HG03095 (cell line): Measurements from ENCODE around the gene DDX4.
"Not testable (repeated sequence)": the region's sequence is repeated elsewhere in the genome, so short reads cannot be mapped to it uniquely, and the experiment has no call there.

ENCODE experiments used
- ATAC-seq: cut with Tn5 transposase; IDR thresholded peaks from one replicate; pipeline ENCODE4 v1.9.1; 2021; ENCODE audit warnings: moderate library complexity; ENCODE audit not compliant: unreplicated experiment

DDX4 gene

DNA sequence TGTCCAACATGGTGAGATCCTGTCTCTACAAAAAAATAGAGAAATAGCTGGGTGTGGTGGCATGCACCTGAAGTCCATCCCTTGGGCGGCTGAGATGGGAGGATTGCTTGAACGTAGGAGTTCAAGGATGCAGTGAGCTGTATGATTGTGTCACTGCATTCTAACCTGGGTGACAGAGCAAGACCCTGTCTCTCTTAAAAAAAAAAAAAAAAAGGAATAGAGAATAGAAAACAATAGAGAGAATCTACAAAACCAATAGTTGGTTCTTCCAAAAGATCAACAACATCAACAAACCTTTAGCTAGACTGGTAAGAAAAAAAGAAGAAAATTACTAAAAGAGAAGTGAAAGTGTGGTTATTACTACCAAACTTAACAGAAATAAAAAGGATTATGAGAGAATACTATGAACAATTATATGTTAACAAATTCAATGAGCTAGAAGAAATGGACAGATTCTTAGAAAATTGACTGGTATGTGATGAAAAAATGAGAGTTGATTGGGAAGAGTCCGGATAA lies 17.6 kb upstream of the DDX4 start:
- ATAC-seq: no peak

- no peak for ATAC-seq
These were observed 13.6 kb upstream of the DDX4 start for GRCh38 chr5:55724281-55724680.

- no peak for ATAC-seq
These were observed 6.0 kb upstream of the DDX4 start for GRCh38 chr5:55731848-55732247.

GRCh38 chr5:55732585-55732984 lies 5.3 kb upstream of the DDX4 start:
- ATAC-seq: no peak

DNA sequence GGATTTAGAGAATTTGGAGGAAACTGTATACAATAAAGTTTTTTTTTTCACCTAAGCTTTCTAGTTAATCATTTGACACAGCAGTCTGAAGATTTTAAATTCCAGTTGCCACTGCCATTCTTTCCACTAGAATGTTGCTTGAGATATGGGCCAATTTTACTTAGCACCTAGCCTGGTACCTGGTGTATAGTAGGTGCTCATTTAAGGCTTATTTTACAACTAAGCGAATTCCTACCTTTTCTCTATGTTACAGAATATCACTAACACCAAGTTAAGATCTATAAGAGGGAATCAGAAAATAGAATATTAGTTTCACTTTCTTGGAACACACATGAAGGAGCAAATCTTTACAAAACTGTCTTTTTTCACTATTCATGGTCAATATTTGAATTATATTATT lies 3.2 kb upstream of the DDX4 start:
- ATAC-seq: no peak

GRCh38 chr5:55742778-55743177 lies 4.9 kb downstream of the DDX4 start:
- no peak for ATAC-seq

DNA sequence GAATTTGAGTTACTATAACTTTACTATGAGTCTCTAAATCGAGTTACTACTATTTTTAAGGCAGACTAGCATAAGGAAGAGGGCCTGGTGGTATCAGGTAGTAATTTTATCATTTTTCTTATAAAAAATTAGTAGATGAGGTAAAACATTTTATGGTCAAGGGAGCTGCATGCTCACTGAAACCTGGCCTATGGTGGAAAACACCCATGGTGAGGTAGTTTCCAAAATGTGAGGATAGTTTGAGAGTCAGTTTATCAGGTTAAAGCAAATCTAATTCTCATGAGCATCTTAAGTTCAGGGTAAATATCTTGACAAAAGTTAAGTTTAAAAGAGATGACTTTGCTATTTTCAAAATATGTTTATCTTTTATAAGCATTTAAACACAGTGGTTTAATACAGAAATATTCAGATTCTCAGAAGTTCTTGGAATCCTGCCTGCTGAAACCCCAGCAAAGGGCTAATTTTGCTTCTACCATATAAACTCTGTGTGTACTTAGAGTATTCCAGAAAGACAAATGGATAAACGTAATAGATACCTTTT lies 10.0 kb downstream of the DDX4 start:
- ATAC-seq: no peak

DNA sequence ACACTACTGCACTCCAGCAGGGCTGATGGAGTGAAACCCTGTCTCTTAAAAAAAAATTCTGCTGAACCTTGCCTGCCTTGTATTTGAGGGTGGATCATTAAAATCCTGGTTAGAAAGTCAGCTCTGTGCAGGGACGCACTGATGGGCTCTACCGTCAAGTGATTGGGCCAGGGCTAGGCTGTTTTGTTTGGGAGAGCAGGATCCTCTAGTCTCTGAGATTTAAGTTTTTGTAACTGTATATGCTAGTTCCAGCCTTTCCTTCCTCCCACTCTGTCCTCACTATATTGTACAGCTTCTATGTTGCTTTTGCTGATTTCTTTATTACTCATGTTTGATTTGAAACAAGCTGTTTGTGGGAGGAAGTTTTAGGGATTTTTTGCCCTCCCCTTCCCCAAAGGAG lies 11.5 kb downstream of the DDX4 start:
- no peak for ATAC-seq

GRCh38 chr5:55750063-55750462 lies 12.2 kb downstream of the DDX4 start:
- ATAC-seq: no peak

DNA sequence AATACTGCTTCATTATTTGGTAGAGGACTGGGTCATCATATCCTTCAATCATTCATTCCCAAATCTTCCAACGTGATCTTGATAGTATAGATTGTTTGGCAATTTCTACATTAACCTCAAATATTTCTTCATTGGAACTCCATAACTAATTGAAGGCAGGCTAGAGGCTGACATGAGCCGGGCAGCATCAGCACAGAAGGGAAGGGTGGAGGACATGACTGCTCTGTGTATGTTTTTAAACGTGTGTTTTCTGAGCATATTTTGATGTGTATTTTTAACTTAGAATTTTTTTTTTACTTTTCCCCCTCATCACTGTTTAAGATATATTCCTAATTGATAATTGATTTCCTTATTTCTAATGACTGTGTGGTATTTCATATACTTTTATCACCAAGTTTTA lies 12.6 kb downstream of the DDX4 start:
- no peak for ATAC-seq

DNA sequence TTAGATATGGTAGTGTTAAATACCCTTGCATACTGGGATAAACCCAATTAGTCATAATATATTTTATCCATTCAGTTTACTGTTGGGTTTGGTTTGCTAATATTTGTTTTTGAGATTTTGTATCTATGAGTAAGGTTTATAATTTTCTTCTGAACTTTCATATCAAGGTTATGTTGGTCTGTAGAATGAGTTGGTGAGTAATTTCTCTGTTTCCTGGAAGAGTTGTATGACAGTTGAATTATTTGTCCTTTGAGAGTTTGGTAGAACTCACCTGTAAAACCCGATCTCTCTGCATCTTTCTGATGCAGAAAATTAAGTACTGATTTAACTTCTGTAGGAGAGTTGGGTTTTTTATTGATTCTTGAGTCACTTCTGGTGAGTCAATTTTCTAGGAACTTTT lies 20.4 kb downstream of the DDX4 start:
- no peak for ATAC-seq

DNA sequence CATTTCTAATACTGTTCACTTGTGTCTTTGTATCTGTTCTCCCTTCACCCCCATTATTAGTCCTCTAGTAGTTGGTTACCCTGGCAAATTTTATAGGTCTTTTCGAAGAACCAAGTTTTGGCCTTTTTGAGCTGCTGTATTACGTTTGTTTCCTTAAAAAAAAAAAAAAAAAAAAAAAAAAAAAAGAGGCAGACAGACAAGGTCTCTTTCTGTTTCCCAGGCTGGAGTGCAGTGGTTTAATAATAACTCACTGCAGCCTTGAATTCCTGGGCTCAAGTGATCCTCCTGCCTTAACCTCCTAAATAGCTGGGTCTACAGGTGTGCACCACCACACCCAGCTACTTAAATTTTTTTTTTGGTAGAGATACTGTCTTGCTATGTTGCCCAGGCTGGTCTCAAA lies 20.9 kb downstream of the DDX4 start:
- no peak for ATAC-seq

GRCh38 chr5:55761721-55762120 lies 23.9 kb downstream of the DDX4 start:
- ATAC-seq: not testable (repeated sequence)

DNA sequence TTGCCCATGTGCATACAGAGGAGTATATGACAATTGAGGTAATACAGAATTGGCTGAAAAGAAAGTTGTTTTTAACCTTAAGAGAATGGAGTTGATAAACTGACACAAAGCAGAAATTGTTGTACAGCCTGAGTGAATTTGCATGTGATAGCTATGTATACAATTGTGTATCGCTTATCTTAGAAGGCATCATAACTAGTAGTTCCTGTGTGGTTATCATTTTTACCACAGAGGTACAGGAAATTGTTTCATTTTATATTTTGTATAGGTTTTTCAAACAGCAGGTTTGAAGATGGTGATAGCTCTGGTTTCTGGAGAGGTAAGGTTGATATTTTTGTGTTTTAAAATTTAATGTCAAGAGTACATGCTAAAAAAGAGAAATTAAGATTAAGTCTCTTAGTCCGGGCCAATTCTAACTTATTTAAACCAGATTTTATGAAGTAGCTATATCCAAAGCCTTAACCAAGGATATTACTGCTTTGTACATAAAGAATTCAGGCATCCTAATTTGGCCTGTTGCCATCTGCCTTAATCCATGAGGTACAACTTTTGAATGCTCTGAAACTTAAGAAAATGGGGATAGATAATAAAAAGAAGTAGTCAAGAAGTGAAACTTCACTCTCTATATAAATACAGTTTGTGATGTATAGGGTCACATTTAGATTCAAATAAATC lies 26.0 kb downstream of the DDX4 start:
- ATAC-seq: no peak

GRCh38 chr5:55768279-55768678 lies 30.4 kb downstream of the DDX4 start:
- no peak for ATAC-seq

DNA sequence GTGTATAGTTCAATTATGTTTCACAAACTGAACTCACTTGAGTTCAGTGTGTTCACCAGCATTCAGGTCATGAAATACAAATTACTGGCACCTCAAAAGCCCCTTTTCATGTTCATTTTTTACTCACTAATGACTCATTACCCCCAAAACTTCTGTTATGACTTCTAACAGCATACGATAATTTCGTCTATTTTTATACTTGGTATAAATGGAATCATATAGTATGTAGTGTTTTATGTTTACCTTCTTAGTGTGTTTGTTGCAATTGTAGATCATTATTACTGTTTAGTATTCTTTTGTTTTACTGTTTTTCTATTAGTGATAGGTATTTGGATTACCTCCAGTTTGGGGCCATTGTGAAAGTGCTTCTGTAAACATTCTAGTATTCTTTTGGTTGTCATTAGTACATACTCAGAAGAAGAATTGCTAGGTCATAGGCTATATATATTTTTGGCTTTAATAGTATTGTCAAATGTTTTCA lies 33.4 kb downstream of the DDX4 start:
- ATAC-seq: peak; percentile 71

DNA sequence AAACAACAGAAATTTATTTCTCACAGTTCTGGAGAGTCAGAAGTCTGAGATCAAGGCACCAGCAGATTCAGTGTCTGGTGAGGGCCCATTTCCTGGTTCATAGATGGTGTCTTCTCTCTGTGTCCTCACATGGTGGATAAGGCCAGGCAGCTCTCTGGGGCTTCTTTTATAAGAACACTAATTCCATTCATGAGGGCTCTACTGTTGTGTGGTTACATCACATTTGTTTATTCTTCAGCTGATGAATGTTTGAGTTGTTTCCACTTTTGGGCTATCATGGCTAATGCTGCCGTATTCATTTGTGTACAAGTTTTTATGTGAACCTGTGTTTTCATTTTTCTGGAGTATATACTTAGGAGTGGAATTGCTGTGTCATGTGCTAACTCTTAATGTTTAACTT lies 35.2 kb downstream of the DDX4 start:
- ATAC-seq: no peak

GRCh38 chr5:55777332-55777731 lies 39.5 kb downstream of the DDX4 start:
- ATAC-seq: no peak

DNA sequence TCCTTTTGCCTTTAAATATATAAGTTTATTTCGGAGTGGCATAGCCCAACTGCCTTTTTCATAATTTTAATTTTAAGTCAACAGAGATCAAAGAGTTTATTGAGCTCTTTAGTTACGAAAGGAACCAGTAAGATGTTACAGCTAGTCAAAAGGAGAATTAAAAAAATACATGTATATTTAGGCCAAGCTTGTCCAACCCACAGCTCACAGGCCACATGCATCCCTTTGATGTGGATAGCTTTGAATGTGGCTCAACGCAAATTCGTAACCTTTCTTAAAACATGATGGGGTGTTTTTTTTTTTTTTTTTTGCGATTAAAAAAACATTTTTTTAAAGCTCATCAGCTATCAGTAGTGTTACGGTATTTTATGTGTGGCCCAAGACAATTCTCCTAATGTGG lies 63.1 kb downstream of the DDX4 start:
- ATAC-seq: no peak

- not testable (repeated sequence) for ATAC-seq
These were observed 71.0 kb downstream of the DDX4 start for GRCh38 chr5:55808814-55809213.

GRCh38 chr5:55815939-55816338 lies 78.1 kb downstream of the DDX4 start:
- not testable (repeated sequence) for ATAC-seq

DNA sequence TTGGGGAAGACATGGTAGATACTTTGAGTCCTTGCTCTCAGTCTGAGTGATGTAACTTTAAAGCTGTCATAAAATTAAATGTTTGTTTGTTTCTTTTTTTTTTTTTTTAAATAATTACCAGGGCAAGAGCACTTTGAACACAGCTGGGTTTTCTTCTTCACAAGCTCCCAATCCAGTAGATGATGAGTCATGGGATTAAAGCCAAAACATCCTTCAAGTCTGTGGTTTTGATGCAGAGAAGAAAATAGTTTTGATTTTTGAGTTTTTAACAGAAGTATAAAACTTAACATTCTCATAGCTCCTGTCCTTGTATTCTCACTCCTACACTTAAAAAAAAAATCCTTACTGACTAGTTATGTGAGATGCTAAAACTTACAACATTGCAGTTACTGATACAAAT lies 78.5 kb downstream of the DDX4 start:
- ATAC-seq: no peak

DNA sequence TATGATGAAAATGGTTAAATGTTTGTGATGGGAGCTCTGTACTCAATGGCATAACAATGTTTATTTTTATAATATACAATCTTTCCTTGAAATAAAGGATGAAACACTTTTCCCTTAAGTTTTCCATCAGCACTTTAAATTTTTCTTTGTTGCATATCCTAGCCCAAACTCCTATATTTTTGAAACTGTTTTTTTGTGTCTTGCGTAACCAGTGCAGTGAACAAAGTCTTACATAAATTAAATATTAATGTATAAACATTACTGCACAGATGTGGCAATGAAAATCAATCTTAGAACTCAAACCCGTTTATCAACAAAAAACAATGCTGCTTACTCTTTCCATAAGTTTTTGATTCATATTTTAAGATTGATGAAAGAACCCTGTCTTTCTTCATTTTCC lies 79.2 kb downstream of the DDX4 start:
- no peak for ATAC-seq
